Measurements from ENCODE around the gene EGFL6.
"Not testable (repeated sequence)": the region's sequence is repeated elsewhere in the genome, so short reads cannot be mapped to it uniquely, and the experiment has no call there.

EGFL6 gene

DNA sequence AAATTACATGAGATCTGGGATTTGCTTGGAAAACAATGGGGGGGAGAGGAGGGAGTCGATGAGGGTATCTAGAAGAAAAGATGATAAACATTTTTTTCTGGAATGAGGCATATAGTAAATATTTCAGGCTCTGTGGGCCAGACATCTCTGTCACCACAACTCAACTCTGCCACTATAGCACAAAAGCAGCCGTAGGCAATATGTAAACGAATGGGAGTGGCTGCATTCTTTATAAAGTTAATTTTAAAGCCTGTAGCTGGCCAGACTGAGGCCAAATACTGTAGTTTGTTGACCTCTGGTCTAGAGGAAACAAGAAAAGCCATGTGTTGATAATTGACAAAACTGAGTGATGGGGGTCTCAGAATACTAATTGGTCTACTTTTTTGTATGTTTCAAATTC is 69.4 kb downstream of the EGFL6 start:
- TF ChIP-seq, protein P1, sequence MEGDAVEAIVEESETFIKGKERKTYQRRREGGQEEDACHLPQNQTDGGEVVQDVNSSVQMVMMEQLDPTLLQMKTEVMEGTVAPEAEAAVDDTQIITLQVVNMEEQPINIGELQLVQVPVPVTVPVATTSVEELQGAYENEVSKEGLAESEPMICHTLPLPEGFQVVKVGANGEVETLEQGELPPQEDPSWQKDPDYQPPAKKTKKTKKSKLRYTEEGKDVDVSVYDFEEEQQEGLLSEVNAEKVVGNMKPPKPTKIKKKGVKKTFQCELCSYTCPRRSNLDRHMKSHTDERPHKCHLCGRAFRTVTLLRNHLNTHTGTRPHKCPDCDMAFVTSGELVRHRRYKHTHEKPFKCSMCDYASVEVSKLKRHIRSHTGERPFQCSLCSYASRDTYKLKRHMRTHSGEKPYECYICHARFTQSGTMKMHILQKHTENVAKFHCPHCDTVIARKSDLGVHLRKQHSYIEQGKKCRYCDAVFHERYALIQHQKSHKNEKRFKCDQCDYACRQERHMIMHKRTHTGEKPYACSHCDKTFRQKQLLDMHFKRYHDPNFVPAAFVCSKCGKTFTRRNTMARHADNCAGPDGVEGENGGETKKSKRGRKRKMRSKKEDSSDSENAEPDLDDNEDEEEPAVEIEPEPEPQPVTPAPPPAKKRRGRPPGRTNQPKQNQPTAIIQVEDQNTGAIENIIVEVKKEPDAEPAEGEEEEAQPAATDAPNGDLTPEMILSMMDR (IDR thresholded peaks at IDR 0.05; ENCODE audit: low read depth, low read length) = no peak
- no peak for DNase-seq (ENCODE audit: extremely low read depth, low read depth)

DNA sequence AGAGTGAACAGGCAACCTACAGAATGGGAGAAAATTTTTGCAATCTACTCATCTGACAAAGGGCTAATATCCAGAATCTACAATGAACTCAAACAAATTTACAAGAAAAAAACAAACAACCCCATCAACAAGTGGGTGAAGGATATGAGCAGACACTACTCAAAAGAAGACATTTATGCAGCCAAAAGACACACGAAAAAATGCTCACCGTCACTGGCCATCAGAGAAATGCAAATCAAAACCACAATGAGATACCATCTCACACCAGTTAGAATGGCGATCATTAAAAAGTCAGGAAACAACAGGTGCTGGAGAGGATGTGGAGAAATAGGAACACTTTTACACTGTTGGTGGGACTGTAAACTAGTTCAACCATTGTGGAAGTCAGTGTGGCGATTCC is 72.3 kb downstream of the EGFL6 start:
- not testable (repeated sequence) for DNase-seq (ENCODE audit: extremely low read depth, low read depth)

DNA sequence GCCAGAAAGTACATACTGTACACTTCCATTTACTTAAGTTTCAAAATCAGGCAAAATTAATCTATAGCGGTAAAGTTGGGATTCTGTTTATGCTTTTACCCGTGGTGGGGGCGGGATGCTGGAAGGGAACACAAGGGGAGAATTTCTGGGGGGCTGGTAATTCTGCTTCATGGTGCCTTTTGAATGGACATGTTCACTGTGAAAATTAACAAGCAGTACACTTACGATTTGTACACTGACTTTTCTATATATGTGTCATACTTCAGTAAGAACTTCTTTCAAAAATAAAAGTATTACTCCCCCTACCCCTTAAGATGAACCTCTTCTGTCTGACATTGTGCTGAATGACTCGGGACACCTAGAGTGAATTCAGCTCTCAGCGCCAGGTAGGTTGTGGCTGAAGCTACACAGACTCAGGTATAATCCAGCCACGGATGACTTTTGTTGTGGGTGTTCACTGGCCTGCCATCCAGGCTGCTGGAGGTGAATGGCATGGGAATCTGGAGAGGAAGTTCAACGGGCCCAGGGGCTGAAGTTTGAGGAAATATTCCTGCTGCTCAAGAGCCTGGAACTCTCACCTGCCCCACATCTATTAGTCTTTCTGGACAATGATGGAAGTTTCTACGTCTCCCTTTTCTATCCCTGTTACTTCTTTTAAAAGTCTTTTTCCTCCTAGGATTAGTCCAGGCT is 76.2 kb downstream of the EGFL6 start:
- TF ChIP-seq, protein P1 (IDR thresholded peaks at IDR 0.05; ENCODE audit: low read depth, low read length) = no peak
- DNase-seq (ENCODE audit: extremely low read depth, low read depth) = no peak

DNA sequence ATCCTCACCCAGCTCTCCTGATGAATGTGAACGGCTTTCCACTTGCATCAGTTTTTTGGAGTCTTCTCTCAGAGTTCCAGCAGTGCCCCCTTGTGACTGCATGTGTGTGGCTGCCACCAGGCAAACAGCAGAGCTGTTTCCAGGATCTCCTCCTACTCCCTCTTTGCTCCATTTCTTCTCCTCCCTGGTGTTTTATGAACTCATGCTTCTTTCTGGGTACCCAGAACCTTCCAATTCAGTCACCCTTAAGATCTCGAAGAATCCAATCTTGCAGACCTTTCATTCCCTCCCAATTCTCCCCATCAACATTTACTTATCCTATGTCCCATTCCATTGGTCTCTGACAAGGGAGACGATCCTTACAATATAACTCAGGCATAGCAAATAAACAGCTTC is 76.8 kb downstream of the EGFL6 start:
- TF ChIP-seq, protein P1 (IDR thresholded peaks at IDR 0.05; ENCODE audit: low read depth, low read length) = peak; percentile 91
- peak; percentile 51 for DNase-seq (ENCODE audit: extremely low read depth, low read depth)

DNA sequence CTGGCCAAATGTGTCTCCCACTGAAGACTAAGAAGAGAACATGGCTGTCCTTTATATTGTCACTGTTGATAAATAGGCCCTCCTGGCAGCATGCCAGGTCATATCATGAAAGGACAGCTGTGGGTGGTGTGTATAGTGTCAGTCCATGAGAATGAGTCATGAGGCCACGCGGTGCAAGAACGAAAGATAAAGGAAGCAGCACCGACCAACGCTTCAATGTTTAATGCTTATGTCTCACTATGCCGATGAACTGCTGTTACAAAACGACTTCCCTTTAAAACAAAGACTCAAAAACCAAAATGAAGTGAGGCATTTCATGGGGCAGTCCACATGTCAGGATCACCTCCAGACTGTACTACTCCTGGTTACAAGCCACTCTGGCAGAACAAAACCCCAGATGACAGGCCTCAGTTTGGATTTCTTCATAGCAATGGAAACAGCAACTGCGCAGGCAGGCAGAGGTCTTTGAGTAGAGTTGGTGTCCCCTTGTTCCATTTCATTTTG is 78.4 kb downstream of the EGFL6 start:
- no peak for DNase-seq (ENCODE audit: extremely low read depth, low read depth)
- TF ChIP-seq, protein P1 (IDR thresholded peaks at IDR 0.05; ENCODE audit: low read depth, low read length) = no peak

DNA sequence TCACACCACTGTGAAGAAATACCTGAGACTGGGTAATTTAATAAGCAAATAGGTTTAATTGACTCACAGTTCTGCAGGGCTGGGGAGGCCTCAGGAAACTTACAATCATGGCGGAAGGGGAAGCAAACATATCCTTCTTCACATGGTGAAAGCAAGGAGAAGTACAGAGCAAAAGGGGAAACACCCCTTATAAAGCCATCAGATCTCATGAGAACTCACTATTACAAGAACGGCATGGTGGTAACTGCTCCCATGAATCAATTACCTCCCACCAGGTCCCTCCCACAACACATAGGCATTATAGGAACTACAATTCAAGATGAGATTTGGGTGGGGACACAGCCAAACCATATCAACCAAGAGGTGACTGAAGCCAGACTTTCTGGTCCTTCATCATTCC is 78.9 kb downstream of the EGFL6 start:
- not testable (repeated sequence) for DNase-seq (ENCODE audit: extremely low read depth, low read depth)

DNA sequence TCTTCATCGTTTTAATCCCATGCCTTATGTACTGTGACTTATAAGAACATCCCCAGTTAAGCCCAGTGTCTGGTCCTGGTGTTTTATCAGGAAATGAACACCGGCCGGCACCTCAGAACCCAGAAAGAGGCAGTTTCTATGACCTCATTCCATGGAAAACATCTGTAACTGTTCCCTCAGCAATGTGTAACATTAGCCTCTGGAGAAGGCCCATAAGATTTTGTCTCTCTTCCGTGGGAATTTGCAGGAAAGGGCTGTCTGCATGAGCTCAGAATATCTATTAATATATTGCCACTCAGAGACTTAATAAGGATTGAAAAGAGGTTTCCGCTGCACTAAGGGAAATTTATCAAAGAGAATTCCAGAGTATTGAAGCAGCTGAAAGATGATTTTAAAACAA is 80.4 kb downstream of the EGFL6 start:
- TF ChIP-seq, protein P1 (IDR thresholded peaks at IDR 0.05; ENCODE audit: low read depth, low read length) = no peak
- no peak for DNase-seq (ENCODE audit: extremely low read depth, low read depth)

DNA sequence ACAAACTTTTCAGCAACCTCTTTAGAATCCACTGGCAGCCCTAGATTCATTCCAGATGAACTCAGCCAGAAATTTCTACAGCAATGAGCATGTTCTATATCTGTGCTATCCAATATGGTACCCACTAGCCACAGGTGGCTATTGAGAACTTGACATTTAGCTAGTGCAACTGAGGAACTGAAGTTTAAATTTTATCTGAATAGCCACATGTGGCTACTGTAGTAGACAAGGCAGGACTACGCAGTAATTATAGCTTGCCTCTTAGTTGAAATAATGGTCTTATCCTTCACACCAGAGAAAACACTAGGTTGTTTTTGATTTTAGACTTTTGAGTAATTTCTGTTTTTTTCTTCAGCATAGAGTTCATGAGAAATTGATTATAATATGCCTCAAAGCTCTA is 80.9 kb downstream of the EGFL6 start:
- no peak for DNase-seq (ENCODE audit: extremely low read depth, low read depth)
- TF ChIP-seq, protein P1 (IDR thresholded peaks at IDR 0.05; ENCODE audit: low read depth, low read length) = no peak
